NAMALWA (cell line): ENCODE data around the gene DUS1L.
A peak's percentile ranks its signal among the peaks of the same experiment; 100 is the strongest.

Experiments
- DNase-seq: peaks from one replicate; pipeline ENCODE4 v3.0.0-alpha.2; 2015; ENCODE audit warnings: low spot score

Gene DUS1L

GRCh38 chr17:82023447-82024241, 42.0 kb downstream of the DUS1L start:
- peak; percentile 39 for DNase-seq

- peak; percentile 99 for DNase-seq
These were observed 42.6 kb downstream of the DUS1L start, which contains the start of gene LRRC45 for GRCh38 chr17:82022981-82023446. Gene LRRC45 (plus strand): TSS chr17:82023305. CDS start chr17:82023644, 339 bp downstream.

GRCh38 chr17:82022310-82022980, 43.2 kb downstream of the DUS1L start, which contains the start of gene CENPX:
Gene CENPX (minus strand): TSS chr17:82022878. CDS start chr17:82022861, 17 bp downstream.
- no peak for DNase-seq

GRCh38 chr17:82021900-82022309, 43.7 kb downstream of the DUS1L start:
- DNase-seq = no peak

GRCh38 chr17:82021107-82021899, 44.3 kb downstream of the DUS1L start:
- DNase-seq = peak; percentile 64

GRCh38 chr17:82020572-82021106, 45.0 kb downstream of the DUS1L start:
- no peak for DNase-seq

- peak; percentile 72 for DNase-seq
These were observed 45.7 kb downstream of the DUS1L start for GRCh38 chr17:82019690-82020571.

GRCh38 chr17:82018989-82019689, 46.5 kb downstream of the DUS1L start:
- DNase-seq = no peak

- no peak for DNase-seq
These were observed 47.2 kb downstream of the DUS1L start for GRCh38 chr17:82018152-82018988.

- DNase-seq = no peak
These were observed 47.9 kb downstream of the DUS1L start for GRCh38 chr17:82017612-82018151.

GRCh38 chr17:82016875-82017459, 48.6 kb downstream of the DUS1L start:
- DNase-seq = no peak

GRCh38 chr17:82016061-82016874, 49.3 kb downstream of the DUS1L start:
- DNase-seq = no peak

GRCh38 chr17:82015311-82015971, 50.2 kb downstream of the DUS1L start:
- no peak for DNase-seq

GRCh38 chr17:82014971-82015310, 50.7 kb downstream of the DUS1L start:
- DNase-seq = no peak

- DNase-seq = no peak
These were observed 51.2 kb downstream of the DUS1L start for GRCh38 chr17:82014432-82014831.

GRCh38 chr17:82013772-82014321, 51.8 kb downstream of the DUS1L start:
- no peak for DNase-seq

- no peak for DNase-seq
These were observed 52.3 kb downstream of the DUS1L start for GRCh38 chr17:82013341-82013740.
